Suprapubic skin (tissue), 3 donors: Measurements from ENCODE around the gene GPER1.
"Not testable (repeated sequence)": the region's sequence is repeated elsewhere in the genome, so short reads cannot be mapped to it uniquely, and the experiment has no call there.

ENCODE experiments used
- POLR2AphosphoS5 ChIP-seq, 3 donors: sonication (generic); formaldehyde crosslinking; IDR thresholded peaks; one replicate each; pipeline ENCODE4 v1.6.1; 2017; ENCODE audit warnings: antibody characterized with exemption in 3 of 3
- TF ChIP-seq, protein P1 (sequence below), 2 donors: fragments of 200-600 bp in 1 of 2; fragments of 450-650 bp in 1 of 2; sonication (generic) in 1 of 2; IDR thresholded peaks; one replicate each; pipeline ENCODE4 v1.5.1; 2016 to 2019; ENCODE audit warnings: antibody characterized with exemption in 2 of 2, mild to moderate bottlenecking in 1 of 2, moderate library complexity in 1 of 2

DNA sequence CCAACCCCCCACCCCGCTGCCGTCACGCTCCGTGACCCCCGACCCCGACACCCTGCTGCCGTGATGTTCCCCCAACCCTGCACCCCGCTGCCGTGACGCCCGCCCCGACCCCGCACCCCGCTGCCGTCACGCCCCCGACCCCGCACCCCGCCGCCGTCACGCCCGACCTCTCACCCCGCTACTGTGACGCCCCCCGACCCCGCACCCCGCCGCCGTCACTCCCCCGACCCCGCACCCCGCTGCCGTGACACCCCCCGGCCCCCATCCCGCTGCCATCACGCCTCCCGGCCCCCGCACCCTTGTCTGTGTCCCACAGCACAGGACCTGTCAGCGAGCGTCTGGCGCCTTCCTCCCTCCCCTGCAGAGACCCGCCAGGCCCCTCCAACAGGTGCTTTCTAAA lies 13.9 kb upstream of the GPER1 start:
- TF ChIP-seq, protein P1, sequence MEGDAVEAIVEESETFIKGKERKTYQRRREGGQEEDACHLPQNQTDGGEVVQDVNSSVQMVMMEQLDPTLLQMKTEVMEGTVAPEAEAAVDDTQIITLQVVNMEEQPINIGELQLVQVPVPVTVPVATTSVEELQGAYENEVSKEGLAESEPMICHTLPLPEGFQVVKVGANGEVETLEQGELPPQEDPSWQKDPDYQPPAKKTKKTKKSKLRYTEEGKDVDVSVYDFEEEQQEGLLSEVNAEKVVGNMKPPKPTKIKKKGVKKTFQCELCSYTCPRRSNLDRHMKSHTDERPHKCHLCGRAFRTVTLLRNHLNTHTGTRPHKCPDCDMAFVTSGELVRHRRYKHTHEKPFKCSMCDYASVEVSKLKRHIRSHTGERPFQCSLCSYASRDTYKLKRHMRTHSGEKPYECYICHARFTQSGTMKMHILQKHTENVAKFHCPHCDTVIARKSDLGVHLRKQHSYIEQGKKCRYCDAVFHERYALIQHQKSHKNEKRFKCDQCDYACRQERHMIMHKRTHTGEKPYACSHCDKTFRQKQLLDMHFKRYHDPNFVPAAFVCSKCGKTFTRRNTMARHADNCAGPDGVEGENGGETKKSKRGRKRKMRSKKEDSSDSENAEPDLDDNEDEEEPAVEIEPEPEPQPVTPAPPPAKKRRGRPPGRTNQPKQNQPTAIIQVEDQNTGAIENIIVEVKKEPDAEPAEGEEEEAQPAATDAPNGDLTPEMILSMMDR (IDR thresholded peaks at IDR 0.05) = not testable (repeated sequence)
- TF ChIP-seq POLR2AphosphoS5 (IDR thresholded peaks at IDR 0.05) = not testable (repeated sequence)
